Trophoblast cell (in vitro differentiated cells and primary cell): ENCODE data around the gene TNNI3K.

Experiments
- DNase-seq, 2 donors: peaks; one replicate each; pipeline ENCODE4 v3.0.0-alpha.2; 2016
- H2AFZ ChIP-seq: 2 replicates; pipeline ENCODE4 v1.6.1; 2013; ENCODE audit warnings: low read length, moderate library complexity, mild to moderate bottlenecking; ENCODE audit not compliant: insufficient read depth, poor library complexity
- H2AK5ac ChIP-seq: 2 replicates; pipeline ENCODE4 v1.6.1; 2013; ENCODE audit warnings: mild to moderate bottlenecking, low read length
- H2BK120ac ChIP-seq: 2 replicates; pipeline ENCODE4 v1.6.1; 2013; ENCODE audit warnings: low read length, mild to moderate bottlenecking, moderate library complexity; ENCODE audit not compliant: insufficient read depth, poor library complexity
- H2BK12ac ChIP-seq: 2 replicates; pipeline ENCODE4 v1.6.1; 2013; ENCODE audit warnings: mild to moderate bottlenecking, low read length, moderate library complexity
- H2BK5ac ChIP-seq: 2 replicates; pipeline ENCODE4 v1.6.1; 2013; ENCODE audit warnings: low read length, low read depth, moderate library complexity, mild to moderate bottlenecking; ENCODE audit not compliant: poor library complexity
- H3K14ac ChIP-seq: 2 replicates; pipeline ENCODE4 v1.6.1; 2013; ENCODE audit warnings: mild to moderate bottlenecking, low read length
- H3K18ac ChIP-seq: 2 replicates; pipeline ENCODE4 v1.6.1; 2013; ENCODE audit warnings: mild to moderate bottlenecking, low read length
- H3K23ac ChIP-seq: 2 replicates; pipeline ENCODE4 v1.6.1; 2013; ENCODE audit warnings: low read length
- H3K27ac ChIP-seq: 2 replicates; pipeline ENCODE4 v1.5.1; 2013; ENCODE audit warnings: low read depth, mild to moderate bottlenecking, inconsistent platforms, low read length, moderate library complexity
- H3K27me3 ChIP-seq: 2 replicates; pipeline ENCODE4 v1.6.1; 2013; ENCODE audit warnings: inconsistent platforms, mild to moderate bottlenecking, low read length, moderate library complexity; ENCODE audit not compliant: insufficient read depth
- H3K36me3 ChIP-seq, 2 experiments: 1 replicate in 1 of 2; 2 replicates in 1 of 2; pipeline ENCODE4 v1.6.1; 2013; ENCODE audit warnings: low read length in 2 of 2, mild to moderate bottlenecking in 2 of 2, moderate library complexity in 1 of 2; ENCODE audit not compliant: insufficient read depth in 2 of 2, control insufficient read depth in 1 of 2
- H3K4ac ChIP-seq: 2 replicates; pipeline ENCODE4 v1.6.1; 2013; ENCODE audit warnings: low read depth, mild to moderate bottlenecking, low read length, moderate library complexity
- H3K4me1 ChIP-seq, 2 experiments: 1 replicate in 1 of 2; 2 replicates in 1 of 2; pipeline ENCODE4 v1.6.1; 2013; ENCODE audit warnings: low read length in 2 of 2, mild to moderate bottlenecking in 2 of 2, moderate library complexity in 1 of 2; ENCODE audit not compliant: insufficient read depth in 2 of 2, control insufficient read depth in 1 of 2
- H3K4me2 ChIP-seq: 2 replicates; pipeline ENCODE4 v1.6.1; 2013; ENCODE audit warnings: inconsistent platforms, mild to moderate bottlenecking, low read length, moderate library complexity
- H3K4me3 ChIP-seq: 2 replicates; pipeline ENCODE4 v1.5.1; 2013; ENCODE audit warnings: mild to moderate bottlenecking, low read depth, low read length, inconsistent platforms
- H3K79me1 ChIP-seq: one replicate; pipeline ENCODE4 v1.6.1; 2013; ENCODE audit warnings: low read length
- H3K79me2 ChIP-seq: 2 replicates; pipeline ENCODE4 v1.6.1; 2013; ENCODE audit warnings: low read length, mild to moderate bottlenecking; ENCODE audit not compliant: control insufficient read depth, insufficient read depth, poor library complexity
- H3K9ac ChIP-seq: 2 replicates; pipeline ENCODE4 v1.6.1; 2013; ENCODE audit warnings: mild to moderate bottlenecking, low read length
- H3K9me3 ChIP-seq: 2 replicates; pipeline ENCODE4 v1.6.1; 2013; ENCODE audit warnings: low read depth, mild to moderate bottlenecking, control low read depth, inconsistent platforms, low read length; ENCODE audit not compliant: insufficient read depth
- H4K12ac ChIP-seq: 2 replicates; pipeline ENCODE4 v1.6.1; 2013; ENCODE audit warnings: low read depth, mild to moderate bottlenecking, low read length, moderate library complexity
- H4K8ac ChIP-seq: 2 replicates; pipeline ENCODE4 v1.6.1; 2013; ENCODE audit warnings: low read depth, mild to moderate bottlenecking, low read length, moderate library complexity
- H4K91ac ChIP-seq: one replicate; pipeline ENCODE4 v1.6.1; 2013; ENCODE audit warnings: low read depth, mild to moderate bottlenecking, low read length, moderate library complexity
- WGBS: extraction: QIAGEN DNeasy Blood & Tissue Kit; methylation state at CpG from one replicate; pipeline ENCODE4 v1.1.7; 2013; ENCODE audit warnings: missing lambda C conversion rate; ENCODE audit not compliant: insufficient read length, insufficient coverage; ENCODE audit errors: extremely low coverage; 5-methylcytosine and 5-hydroxymethylcytosine counted together

The TNNI3K gene

GRCh38 chr1:74426208-74426937, 191.2 kb downstream of the TNNI3K start:
- H4K8ac ChIP-seq: no peak overlapping the region
- H3K4me1 ChIP-seq: no peaks in the 10 kb centered on the region
- H3K18ac ChIP-seq: no peak overlapping the region
- no peak overlapping the region for H3K14ac ChIP-seq
- H2BK5ac ChIP-seq: peak overlapping the region; percentile 49
- no peak overlapping the region for H3K4me3 ChIP-seq
- peaks cover 2% of the 10 kb centered on the region for H3K79me1 ChIP-seq
- H4K91ac ChIP-seq: no peak overlapping the region
- no peak overlapping the region for H3K9ac ChIP-seq
- H2BK12ac ChIP-seq: no peak overlapping the region
- no CpG with 5 or more reads among the region's 7 CpGs for WGBS
- H3K4me2 ChIP-seq: no peak overlapping the region
- H3K27ac ChIP-seq: peak overlapping the region; percentile 32
- no peaks in the 10 kb centered on the region for H3K27me3 ChIP-seq
- no peak for DNase-seq
- no peaks in the 10 kb centered on the region for H3K9me3 ChIP-seq
- peak overlapping the region; percentile 12 for H4K12ac ChIP-seq
- no peak overlapping the region for H2AFZ ChIP-seq
- no peak overlapping the region for H3K4ac ChIP-seq
- no peak overlapping the region for H3K23ac ChIP-seq
- no peaks in the 10 kb centered on the region for H3K36me3 ChIP-seq
- H2AK5ac ChIP-seq: no peak overlapping the region
- H2BK120ac ChIP-seq: peak overlapping the region; percentile 3
- no peaks in the 10 kb centered on the region for H3K79me2 ChIP-seq

GRCh38 chr1:74427681-74428080, 192.5 kb downstream of the TNNI3K start:
- Histone ChIP-seq H2BK12ac (no peak overlapping the region), H4K91ac (no peak overlapping the region), H3K9ac (no peak overlapping the region), H3K27me3 (no peaks in the 10 kb centered on the region), H3K36me3 (no peaks in the 10 kb centered on the region), H3K23ac (no peak overlapping the region), H3K79me1 (peaks cover 2% of the 10 kb centered on the region), H2AK5ac (no peak overlapping the region), H3K4ac (no peak overlapping the region), H3K4me1 (no peaks in the 10 kb centered on the region), H3K4me2 (no peak overlapping the region), H2BK5ac (no peak overlapping the region), H3K79me2 (no peaks in the 10 kb centered on the region), H3K14ac (no peak overlapping the region), H4K8ac (no peak overlapping the region), H3K18ac (no peak overlapping the region), H2AFZ (no peak overlapping the region), H2BK120ac (no peak overlapping the region), H4K12ac (no peak overlapping the region), H3K27ac (no peak overlapping the region), H3K4me3 (no peak overlapping the region), H3K9me3 (no peaks in the 10 kb centered on the region)
- WGBS: no CpG with 5 or more reads among the region's 1 CpG
- DNase-seq: no peak

GRCh38 chr1:74429580-74429979, 194.4 kb downstream of the TNNI3K start:
- Histone ChIP-seq H3K4me1 (no peaks in the 10 kb centered on the region), H3K27ac (no peak overlapping the region), H4K12ac (no peak overlapping the region), H3K4me2 (no peak overlapping the region), H3K27me3 (no peaks in the 10 kb centered on the region), H2AFZ (no peak overlapping the region), H2BK12ac (no peak overlapping the region), H3K14ac (no peak overlapping the region), H3K9me3 (no peaks in the 10 kb centered on the region), H3K18ac (no peak overlapping the region), H4K8ac (no peak overlapping the region), H3K79me1 (peaks cover 2% of the 10 kb centered on the region), H2BK120ac (no peak overlapping the region), H2AK5ac (no peak overlapping the region), H3K79me2 (no peaks in the 10 kb centered on the region), H3K4ac (no peak overlapping the region), H2BK5ac (no peak overlapping the region), H3K23ac (no peak overlapping the region), H3K9ac (no peak overlapping the region), H3K36me3 (no peaks in the 10 kb centered on the region), H3K4me3 (no peak overlapping the region), H4K91ac (no peak overlapping the region)
- no CpG with 5 or more reads among the region's 3 CpGs for WGBS
- DNase-seq: no peak

GRCh38 chr1:74430342-74430934, 195.3 kb downstream of the TNNI3K start:
- Histone ChIP-seq H2BK12ac (no peak overlapping the region), H3K4me3 (no peak overlapping the region), H2BK120ac (no peak overlapping the region), H2AFZ (no peak overlapping the region), H3K9ac (no peak overlapping the region), H4K91ac (no peak overlapping the region), H4K8ac (no peak overlapping the region), H2BK5ac (no peak overlapping the region), H3K4me2 (no peak overlapping the region), H3K4ac (no peak overlapping the region), H3K18ac (no peak overlapping the region), H3K79me2 (no peaks in the 10 kb centered on the region), H3K27ac (no peak overlapping the region), H3K79me1 (peaks cover 2% of the 10 kb centered on the region), H3K27me3 (no peaks in the 10 kb centered on the region), H3K9me3 (no peaks in the 10 kb centered on the region), H3K36me3 (no peaks in the 10 kb centered on the region), H3K14ac (no peak overlapping the region), H4K12ac (no peak overlapping the region), H2AK5ac (no peak overlapping the region), H3K23ac (no peak overlapping the region), H3K4me1 (no peaks in the 10 kb centered on the region)
- no peak for DNase-seq
- no CpG with 5 or more reads among the region's 4 CpGs for WGBS
